Epithelial cell of prostate (primary cell): Measurements from ENCODE around the gene HSF2.

Source experiments
- DNase-seq: peaks from one replicate; pipeline ENCODE4 v3.0.0-alpha.2; 2011; ENCODE audit warnings: low read depth, low spot score
- H3K27ac ChIP-seq: fragments of 450-650 bp; 2 replicates; pipeline ENCODE4 v1.5.1; 2017; ENCODE audit warnings: mild to moderate bottlenecking

Gene HSF2, protein sequence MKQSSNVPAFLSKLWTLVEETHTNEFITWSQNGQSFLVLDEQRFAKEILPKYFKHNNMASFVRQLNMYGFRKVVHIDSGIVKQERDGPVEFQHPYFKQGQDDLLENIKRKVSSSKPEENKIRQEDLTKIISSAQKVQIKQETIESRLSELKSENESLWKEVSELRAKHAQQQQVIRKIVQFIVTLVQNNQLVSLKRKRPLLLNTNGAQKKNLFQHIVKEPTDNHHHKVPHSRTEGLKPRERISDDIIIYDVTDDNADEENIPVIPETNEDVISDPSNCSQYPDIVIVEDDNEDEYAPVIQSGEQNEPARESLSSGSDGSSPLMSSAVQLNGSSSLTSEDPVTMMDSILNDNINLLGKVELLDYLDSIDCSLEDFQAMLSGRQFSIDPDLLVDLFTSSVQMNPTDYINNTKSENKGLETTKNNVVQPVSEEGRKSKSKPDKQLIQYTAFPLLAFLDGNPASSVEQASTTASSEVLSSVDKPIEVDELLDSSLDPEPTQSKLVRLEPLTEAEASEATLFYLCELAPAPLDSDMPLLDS

DNA sequence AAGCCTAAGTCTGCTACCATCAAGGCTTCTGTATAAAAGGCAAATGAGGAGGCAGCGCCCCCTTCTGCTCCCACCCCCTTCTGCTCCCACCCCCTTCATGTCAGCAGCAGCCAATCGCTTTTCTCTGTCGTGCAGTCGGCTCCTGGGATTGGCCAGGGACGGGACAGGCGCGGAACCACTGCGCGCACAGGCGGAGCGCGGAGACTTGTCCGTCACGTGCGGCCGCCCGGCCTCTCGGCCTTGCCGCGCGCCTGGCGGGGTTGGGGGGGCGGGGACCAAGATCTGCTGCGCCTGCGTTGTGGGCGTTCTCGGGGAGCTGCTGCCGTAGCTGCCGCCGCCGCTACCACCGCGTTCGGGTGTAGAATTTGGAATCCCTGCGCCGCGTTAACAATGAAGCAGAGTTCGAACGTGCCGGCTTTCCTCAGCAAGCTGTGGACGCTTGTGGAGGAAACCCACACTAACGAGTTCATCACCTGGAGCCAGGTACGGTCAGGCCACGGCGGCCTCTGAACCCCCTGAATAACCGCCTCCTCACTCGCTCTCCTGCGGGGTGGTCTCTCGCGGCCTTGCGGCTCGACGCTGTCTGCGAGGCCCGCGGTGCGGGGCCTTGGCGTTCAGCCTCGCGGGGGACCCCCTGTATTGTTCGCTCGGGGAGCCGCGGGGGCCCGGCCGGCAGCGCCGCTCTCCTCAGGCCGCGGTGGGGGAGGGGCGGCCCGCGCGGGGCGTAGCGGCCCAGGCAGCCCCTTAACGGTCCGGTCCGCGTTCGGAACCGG is at the start of gene HSF2:
HSF2 (plus strand) TSS at position 305 of the 773 bp plus-strand sequence; CDS start at position 391, 86 bp downstream.
- H3K27ac ChIP-seq = peak within 1 kb of the TSS; percentile 69
- peak; percentile 95 for DNase-seq

DNA sequence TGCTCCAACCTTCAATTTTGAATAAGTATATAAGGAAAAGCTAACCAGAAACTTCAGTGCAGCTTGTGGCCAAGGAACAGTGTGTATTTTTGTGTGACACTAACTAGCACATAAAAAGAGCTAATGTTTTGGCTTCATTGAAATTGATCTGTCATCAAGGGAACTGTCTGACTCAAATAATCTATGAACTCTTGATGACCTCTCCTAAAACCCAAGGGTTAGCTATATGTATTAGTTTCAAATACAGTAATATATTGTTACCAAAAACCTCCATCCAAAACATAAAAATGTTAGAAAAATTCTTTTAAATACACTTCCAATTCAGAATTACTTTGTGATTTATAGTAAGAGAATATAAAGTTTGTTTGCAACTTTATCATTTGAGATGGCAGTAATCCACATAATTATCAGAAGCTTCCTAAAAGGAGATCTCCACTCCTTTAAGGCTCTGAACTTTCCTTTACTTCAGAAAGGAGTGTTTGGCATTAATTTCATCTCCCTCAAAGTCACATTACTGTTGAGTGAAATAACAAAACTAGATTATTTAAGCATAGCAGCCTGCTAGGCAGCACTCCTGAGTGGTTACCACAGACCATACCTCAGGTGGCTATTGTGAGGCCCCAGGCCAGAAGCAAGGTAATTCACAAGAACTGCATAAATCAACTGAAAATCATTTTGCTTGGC is 46.3 kb upstream of the HSF2 start:
- H3K27ac ChIP-seq = no peak overlapping the region

DNA sequence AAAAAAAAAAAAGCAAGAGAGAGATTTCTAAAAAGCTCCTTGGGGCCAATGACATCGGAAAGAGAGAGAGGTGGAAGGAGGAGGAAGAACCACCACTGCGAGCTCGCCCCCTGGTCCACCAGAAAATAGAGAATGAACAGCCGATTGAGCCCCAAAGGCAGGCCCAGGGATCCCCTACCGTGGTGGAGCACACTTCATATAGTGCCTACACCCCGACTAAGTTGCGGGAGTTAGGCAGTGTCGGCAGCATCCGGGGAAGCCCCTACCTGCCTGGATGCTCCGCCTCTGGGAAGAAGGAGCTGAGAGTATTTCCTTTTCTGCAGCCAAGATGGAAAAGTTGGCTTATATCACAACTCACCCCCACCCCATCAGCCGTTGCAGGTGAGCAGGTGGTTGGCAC is 38.6 kb upstream of the HSF2 start:
- DNase-seq = no peak
- no peak overlapping the region for H3K27ac ChIP-seq

More for the DNA sequence above, 46.3 kb upstream of the HSF2 start:
- DNase-seq = no peak

DNA sequence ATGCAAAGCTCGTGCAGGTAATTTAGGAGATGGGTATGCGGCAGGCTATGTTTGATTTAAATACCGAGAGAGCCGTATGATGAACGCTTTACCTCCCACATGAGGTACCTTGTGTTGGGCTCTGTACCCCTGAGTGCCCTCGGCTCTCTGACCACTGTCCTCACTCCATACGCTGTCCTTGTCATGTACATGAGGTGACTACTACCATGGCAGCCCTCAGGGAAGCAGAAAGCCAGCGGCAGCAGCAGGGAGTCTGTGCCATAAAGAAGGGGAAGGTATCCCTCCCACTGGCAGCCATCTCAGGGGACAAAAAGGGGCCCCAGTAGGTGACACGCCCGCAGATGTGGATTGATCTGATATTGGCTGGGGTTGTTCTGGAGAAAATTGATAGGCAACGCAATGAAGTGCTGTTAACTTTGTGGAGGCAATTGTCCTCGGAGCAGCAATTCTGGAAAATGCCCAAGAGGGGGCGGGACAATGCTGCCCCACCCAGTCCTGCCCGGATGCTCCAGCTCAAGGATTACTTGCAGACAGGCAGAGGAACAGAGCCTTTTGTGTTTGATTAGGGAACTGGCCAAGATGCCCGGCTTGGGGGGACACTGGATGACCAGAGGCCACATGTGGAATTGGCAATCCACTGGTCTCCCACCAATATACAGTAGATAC is 38.0 kb upstream of the HSF2 start:
- no peak overlapping the region for H3K27ac ChIP-seq
- no peak for DNase-seq

DNA sequence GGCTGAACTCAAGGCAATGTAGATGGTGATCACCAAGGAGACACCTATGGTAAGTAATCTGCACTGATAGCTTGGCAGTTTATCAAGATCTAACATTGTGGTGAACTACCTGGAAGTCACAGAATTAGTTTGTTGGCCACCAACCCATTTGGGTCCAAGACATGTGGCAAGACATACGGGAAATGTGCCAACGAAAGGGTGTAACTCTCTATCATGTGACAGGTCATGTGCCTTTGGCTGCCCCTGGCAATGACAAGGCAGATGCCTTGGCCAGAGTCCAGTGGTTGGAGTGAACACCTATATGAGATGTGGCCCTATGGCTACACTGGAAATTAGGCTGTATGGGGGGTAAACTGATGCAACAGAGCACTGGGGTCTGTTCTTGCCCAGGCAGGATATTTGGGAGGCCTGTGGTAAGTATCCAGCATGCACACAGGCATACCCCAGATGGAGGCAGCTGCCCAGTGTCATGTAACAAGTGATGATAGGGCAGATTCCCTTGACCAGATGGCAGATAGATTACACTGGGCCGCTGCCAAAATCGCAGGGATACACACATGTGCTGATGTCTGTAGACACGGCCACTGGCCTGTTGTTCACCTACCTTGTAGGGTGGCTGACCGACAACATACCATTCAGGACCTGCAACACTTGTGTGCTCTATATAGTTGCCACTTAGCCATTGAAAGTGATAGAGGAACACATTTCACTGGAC is 35.5 kb upstream of the HSF2 start:
- no peak overlapping the region for H3K27ac ChIP-seq
- DNase-seq = no peak

DNA sequence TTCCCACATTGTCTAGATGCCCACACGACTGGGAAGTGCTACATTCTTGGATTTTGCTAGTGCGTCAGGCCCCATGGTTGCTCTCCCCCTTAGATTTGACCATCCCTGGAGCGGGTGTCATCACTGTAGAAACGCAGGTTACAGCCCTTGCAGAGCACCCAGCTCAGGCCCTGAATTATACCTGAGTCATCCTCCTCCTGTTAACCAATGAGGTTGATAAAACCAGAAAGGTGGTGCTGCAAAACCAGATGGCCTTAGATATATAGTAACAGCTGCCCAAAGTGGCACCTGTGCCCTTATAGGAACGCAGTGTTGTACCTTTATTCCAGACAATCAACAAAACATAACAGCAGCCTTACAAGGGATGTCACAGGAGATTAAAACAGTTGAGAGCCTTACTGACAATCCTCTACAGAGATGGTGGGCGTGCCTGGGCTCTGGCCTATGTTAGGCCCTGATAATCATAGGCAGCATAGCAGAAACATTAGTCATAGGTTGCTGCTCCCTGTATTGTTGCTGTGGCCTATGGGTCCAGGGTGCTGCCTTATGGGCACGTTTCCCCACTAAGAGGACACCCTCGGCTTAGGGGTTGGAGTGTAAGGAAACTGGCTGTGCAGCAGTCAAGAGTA is 33.6 kb upstream of the HSF2 start:
- DNase-seq = no peak
- no peak overlapping the region for H3K27ac ChIP-seq

DNA sequence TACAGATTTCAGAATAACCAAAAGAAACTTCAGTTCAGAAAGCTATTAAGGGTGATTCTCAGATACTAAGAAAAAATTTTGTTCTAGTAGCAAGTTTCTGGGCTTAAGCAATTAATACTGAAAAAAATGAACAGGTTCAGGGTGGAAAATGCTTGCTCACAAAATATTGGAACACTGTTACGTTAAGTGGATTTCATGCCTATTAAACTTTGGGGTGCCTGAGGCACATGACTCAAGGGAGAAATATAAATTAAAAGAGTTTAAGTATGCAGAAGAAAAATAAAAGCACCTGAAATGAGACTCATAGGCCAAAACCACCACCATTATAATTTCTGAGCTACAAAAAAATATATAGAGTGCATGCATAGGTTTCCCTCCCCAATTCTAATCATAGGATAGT is 32.3 kb upstream of the HSF2 start:
- DNase-seq = no peak
- H3K27ac ChIP-seq = no peak overlapping the region

DNA sequence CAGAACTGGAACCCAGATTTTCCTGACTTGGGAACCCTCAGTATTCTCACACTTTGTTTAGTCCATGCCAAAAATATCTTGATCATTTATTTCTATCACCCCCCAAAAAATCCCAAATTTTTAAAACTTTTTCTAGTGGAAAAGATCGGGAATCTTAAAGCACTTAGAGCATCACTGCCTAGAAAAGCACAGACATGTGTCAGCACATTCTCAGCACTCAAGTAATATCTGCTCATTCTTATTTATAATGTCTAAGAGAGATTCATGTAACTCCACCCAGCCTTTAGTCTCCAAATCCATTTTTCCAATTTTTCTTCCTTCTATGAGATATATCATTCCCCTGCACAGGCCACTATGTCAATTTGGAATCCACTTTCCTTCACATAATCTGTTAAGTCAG is 29.9 kb upstream of the HSF2 start:
- DNase-seq = no peak
- H3K27ac ChIP-seq = no peak overlapping the region

DNA sequence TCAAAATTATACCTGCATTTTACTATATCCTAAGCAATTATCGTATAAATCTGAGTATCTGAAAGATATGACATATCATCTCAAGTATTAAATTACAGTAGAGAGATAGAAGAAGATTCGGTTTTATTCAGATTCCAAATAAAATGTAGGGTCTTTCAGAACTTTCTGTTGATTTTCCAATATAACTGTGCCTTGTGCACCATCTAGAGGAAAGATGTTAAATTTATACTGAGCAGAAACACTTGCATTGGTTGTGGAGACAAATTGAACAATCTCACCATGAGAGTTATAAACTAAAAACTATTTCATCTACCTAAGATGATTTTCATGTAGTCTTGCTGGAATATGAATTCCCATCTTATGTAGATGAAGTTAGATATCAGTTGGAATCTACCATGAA is 26.8 kb upstream of the HSF2 start:
- no peak overlapping the region for H3K27ac ChIP-seq
- DNase-seq = no peak

DNA sequence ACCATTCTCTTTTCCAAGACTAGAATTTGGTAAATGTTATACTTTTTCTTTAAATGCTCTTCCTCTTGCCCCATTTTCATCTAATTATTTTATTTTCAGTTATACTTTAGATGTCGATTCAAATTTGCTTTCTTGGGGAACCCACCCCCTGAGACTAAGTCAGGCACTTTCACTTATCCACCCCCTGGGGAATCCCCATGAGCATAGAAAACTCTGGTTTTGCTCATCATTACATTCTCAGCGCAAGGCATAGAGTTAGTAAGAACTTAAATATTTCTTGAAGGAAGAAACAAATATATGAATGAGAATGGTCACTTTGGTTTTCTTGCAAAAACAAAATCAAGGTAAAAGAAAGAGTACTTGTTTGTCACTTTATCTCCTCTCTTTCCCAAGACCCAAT is 25.1 kb upstream of the HSF2 start:
- no peak overlapping the region for H3K27ac ChIP-seq
- no peak for DNase-seq

DNA sequence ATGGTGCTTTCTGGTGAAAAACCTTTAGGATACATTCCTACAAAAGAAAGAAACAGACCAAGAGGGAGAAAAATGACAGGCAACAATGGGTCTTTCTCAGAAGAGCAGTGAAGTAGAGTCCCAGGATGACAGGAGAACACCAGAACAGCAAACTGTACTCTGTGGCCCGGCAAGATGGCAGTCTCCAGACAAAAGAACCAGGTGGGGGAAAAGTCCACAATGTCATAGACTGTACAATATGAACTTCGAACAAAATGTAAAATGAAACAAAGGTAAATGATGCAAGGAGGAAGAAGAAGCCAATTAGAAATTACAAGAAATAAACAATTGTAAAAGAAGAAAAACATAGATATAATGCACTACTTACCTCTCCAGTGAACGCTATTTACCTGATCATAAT is 23.2 kb upstream of the HSF2 start:
- H3K27ac ChIP-seq = no peak overlapping the region
- no peak for DNase-seq

DNA sequence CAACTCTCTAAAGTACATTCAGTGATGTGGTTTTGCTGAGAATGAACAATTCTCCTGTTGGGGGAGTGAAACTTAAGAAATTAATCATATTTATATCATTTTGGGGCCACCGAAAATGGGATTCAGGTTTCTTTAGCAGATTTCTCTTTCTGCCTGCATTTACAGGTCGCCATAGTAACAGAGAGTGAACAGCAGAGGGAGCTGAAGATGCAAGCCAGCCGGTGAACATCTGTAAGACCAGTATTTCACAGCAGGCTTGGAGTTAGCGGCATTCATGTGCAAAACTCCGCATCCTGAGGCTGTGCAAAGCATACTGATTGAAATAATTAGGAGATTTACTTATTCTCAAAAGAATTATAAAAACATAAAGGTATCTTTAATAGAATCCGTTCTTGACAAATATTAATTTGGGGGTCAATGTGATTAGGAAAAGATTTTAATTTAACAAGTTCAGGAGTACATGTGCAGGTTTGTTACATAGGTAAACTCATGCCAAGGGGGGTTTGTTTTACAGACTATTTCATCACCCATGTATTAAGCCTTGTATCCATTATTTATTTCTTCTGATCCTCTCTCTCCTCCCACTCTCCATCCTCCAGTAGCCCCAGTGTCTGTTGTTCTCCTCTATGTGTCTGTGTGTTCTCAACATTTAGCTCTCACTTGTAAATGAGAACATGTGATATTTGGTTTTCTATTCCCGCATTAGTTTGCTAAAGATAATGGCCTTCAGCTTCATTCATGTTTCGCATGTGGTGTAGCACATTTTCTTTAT is 17.8 kb upstream of the HSF2 start:
- H3K27ac ChIP-seq = no peak overlapping the region
- DNase-seq = no peak

DNA sequence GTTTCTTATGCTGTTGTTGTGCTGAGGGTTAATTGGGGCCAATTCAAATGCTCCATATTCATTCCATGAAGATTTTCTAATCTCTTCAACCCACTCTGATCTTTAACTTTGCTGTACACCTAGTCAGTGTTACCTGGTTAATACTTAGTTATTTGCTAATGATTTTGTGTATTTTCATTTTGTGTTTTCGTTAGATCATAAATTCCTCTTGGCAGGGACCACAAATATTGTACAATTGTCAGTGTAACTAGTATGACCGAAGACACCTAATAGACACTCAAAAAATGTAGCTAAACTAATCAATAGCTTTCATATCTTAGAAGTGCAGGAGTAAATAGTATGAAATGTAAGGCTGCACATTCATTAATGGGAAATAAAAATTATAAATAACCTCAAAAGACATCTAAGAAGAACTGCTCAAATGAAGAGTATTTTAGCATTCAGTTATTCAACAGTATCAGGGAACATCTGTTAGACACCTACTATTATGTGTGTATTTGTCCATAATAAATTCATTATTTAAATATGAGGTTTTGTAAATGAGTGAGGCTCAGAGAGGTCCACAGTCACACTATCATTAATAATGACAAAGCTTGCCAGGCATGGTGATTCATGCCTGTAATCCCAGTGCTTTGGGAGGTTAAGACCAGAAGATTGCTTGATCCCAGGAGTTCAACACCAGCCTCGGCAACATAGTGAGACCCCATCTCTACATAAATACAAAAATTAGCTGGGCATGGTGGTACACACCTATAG is 13.4 kb upstream of the HSF2 start:
- no peak overlapping the region for H3K27ac ChIP-seq
- DNase-seq = no peak

DNA sequence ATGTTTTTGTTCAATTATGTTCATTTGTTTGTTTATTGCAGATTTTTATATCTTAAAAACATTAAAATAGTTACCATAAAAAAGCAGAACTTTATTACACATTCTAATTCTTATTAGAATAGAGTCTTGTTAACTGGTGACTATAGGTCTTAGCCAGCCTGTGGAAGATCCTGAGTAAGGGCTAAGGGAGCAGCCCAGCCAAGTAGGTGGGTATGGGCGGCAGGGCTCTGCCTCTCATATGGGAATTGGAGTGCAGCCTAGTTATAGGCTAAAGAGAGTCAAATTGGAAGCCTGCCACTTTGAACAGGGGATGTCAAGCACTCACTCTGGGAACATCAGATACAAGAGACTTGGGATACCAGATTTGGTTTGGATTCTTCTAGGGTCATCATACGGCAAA is 10.5 kb upstream of the HSF2 start:
- no peak for DNase-seq
- no peak overlapping the region for H3K27ac ChIP-seq

DNA sequence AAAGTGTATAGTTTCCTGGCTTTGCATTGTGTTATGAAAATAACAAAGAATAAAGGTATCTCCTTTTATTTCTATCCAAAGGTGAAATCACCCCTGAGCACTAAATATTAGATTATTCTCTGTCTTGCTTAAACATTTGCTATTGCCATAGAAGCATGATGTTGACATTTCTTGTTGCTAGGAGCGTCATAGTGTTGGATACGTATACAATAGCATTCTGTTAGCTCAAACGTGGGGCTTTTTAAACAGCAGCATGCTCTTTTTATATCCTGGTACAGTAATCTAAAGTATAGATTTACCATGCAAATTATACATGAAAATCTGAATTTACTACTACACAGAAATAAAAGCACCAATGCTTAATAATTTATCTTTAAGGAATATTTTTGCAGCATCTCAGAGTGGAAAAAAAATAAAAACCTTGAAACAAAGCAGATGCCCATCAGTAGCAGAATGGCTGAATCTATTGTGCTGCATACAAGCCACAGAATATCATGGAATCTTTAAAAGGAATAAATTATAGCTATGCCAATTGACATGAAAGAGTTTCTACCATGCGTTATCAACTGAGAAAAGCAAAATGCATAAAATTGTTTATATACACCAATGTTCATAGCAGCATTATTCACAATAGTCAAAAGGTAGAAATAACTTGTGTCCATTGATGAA is 9.6 kb upstream of the HSF2 start:
- no peak for DNase-seq
- no peak overlapping the region for H3K27ac ChIP-seq

DNA sequence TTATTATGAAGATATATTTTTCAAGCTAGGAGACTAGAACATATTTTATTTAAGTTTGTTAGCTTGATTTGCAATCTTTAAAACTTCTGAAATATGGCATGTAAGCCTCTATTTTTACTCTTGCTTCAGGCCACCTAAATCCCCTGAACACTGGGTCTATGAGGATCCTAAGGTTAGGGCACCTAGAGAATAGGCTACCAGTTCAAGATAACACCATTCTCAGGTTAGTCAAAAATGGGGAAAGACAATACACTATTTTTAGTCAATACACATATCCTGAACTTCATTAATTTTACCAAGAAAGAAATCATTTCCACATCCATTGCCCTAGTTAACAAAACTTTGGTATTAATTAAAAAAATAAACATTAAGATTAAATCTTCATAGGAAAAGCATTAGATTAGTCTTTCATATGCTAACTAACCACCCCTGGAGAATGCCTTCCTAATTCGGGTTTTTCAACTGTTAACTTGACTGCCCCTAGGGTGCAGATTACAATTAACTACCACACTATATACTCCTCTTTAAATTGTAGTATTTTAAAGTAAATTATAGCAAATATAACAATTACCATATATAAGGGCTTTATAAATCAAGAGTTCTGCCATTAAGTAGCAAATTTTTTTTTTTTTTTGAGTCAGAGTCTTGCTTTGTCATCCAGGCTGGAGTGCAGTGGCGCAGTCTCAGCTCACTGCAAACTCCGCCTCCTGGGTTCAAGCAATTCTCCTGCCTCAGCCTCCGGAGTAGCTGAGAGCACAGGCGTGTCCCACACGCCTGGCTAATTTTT is 6.7 kb upstream of the HSF2 start:
- no peak overlapping the region for H3K27ac ChIP-seq
- DNase-seq = no peak
